GM12878 (cell line): Measurements from ENCODE around the gene PIK3R3. TPM values are rescaled to one million over a fixed set of nuclear protein-coding genes. Genes with fewer than 3 reads are reported as not detected.

ENCODE experiments used
- ATAC-seq: fragments of 200-7000 bp; cut with Tn5 transposase; 3 replicates; pipeline ENCODE4 v1.9.1; 2020; ENCODE audit warnings: mild to moderate bottlenecking, moderate library complexity
- BruUV-seq: library from RNA; stranded (reverse); fragments of 400-500 nt; replicated peaks from 2 replicates; lab custom pipeline; 2021; lab: Mats Ljungman, UMichigan
- CTCF ChIA-PET: fragments of 300-600 bp; sonication (Branson Sonifier 250); formaldehyde crosslinking; extraction: SDS; loops from one replicate; lab custom pipeline; 2021; ENCODE audit warnings: inconsistent platforms; lab: Yijun Ruan, JAX
- POLR2A ChIA-PET: fragments of 350-600 bp; formaldehyde crosslinking; extraction: SDS; loops from one replicate; lab custom pipeline; 2021; ENCODE audit warnings: inconsistent platforms; lab: Charles Lee
- RAD21 ChIA-PET: fragments of 300-600 bp; sonication (Branson Sonifier 250); formaldehyde crosslinking; loops from one replicate; lab custom pipeline; 2023; ENCODE audit warnings: antibody characterized with exemption; ENCODE audit not compliant: unreplicated experiment; lab: Charles Lee
- SMC1A ChIA-PET: fragments of 300-600 bp; sonication (Branson Sonifier 250); formaldehyde crosslinking; loops from one replicate; lab custom pipeline; 2023; ENCODE audit not compliant: unreplicated experiment, uncharacterized antibody; lab: Charles Lee
- DNase-seq: peaks from one replicate; pipeline ENCODE4 v3.0.0-alpha.2; 2011; ENCODE audit warnings: low read depth, low spot score
- FAIRE-seq: peaks from 3 replicates; lab custom pipeline; 2011; peaks lifted over from hg19 to GRCh38; lab: Jason Lieb, UNC
- H2AFZ ChIP-seq: 2 replicates; pipeline ENCODE4 v1.6.0; 2011; ENCODE audit warnings: low read depth, low read length, control low read depth; ENCODE audit not compliant: control insufficient read depth
- H3K27ac ChIP-seq: 2 replicates; pipeline ENCODE4 v1.5.1; 2011; ENCODE audit warnings: control low read depth; ENCODE audit not compliant: control insufficient read depth, insufficient read depth
- H3K27me3 ChIP-seq, 2 experiments: replicated peaks in 1 of 2; 2 replicates each; pipeline versions ENCODE4 v1.6.0 to v1.6.1; 2011; ENCODE audit warnings: low read length in 1 of 2; ENCODE audit not compliant: control insufficient read depth in 2 of 2, insufficient read depth in 2 of 2
- H3K36me3 ChIP-seq, 2 experiments: 2 replicates each; pipeline ENCODE4 v1.5.1; 2011; ENCODE audit warnings: low read length in 1 of 2; ENCODE audit not compliant: control insufficient read depth in 2 of 2, insufficient read depth in 2 of 2
- H3K4me1 ChIP-seq: 2 replicates; pipeline ENCODE4 v1.6.1; 2011; ENCODE audit warnings: mild to moderate bottlenecking, low read length, moderate library complexity, mixed read lengths; ENCODE audit not compliant: control insufficient read depth, insufficient read depth
- H3K4me2 ChIP-seq: 2 replicates; pipeline ENCODE4 v1.6.0; 2011; ENCODE audit warnings: control low read depth; ENCODE audit not compliant: control insufficient read depth, insufficient read depth
- H3K4me3 ChIP-seq: fragments of 200-600 bp; sonication (generic); 2 replicates; pipeline ENCODE4 v1.5.1; 2016
- H3K79me2 ChIP-seq: 2 replicates; pipeline ENCODE4 v1.6.0; 2011; ENCODE audit warnings: low read length; ENCODE audit not compliant: control insufficient read depth, insufficient read depth
- H3K9ac ChIP-seq: 2 replicates; pipeline ENCODE4 v1.8.0; 2011; ENCODE audit warnings: low read length, control low read depth, mixed read lengths; ENCODE audit not compliant: control insufficient read depth, insufficient read depth
- H3K9me3 ChIP-seq: replicated peaks from 3 replicates; pipeline ENCODE4 v1.5.1; 2011; ENCODE audit warnings: mild to moderate bottlenecking, low read length; ENCODE audit not compliant: control insufficient read depth, insufficient read depth
- H4K20me1 ChIP-seq: 2 replicates; pipeline ENCODE4 v1.6.0; 2011; ENCODE audit not compliant: control insufficient read depth, insufficient read depth
- CBX3 ChIP-seq: fragments of 200-600 bp; sonication (generic); IDR thresholded peaks from 2 replicates; pipeline ENCODE4 v1.6.1; 2016; ENCODE audit warnings: low read depth, borderline replicate concordance
- CBX5 ChIP-seq: sonication (generic); IDR thresholded peaks from 2 replicates; pipeline ENCODE4 v1.6.1; 2016; ENCODE audit warnings: low read depth, moderate library complexity, mild to moderate bottlenecking, inconsistent platforms
- JUND ChIP-seq: IDR thresholded peaks from 2 replicates; pipeline ENCODE4 v1.6.1; 2012; ENCODE audit warnings: low read depth, mild to moderate bottlenecking, low read length, improper control_type of control experiment, moderate library complexity
- MAX ChIP-seq: IDR thresholded peaks from 2 replicates; pipeline ENCODE4 v1.6.1; 2012; ENCODE audit warnings: low read depth, low read length, improper control_type of control experiment
- SIN3A ChIP-seq: IDR thresholded peaks from 2 replicates; pipeline ENCODE4 v1.6.1; 2012; ENCODE audit warnings: low read depth, low read length, improper control_type of control experiment
- SMARCA5 ChIP-seq: fragments of 450-650 bp; IDR thresholded peaks from 2 replicates; pipeline ENCODE4 v1.6.1; 2017; ENCODE audit warnings: mild to moderate bottlenecking
- ZBTB33 ChIP-seq: fragments of 450-650 bp; IDR thresholded peaks from 2 replicates; pipeline ENCODE4 v1.6.1; 2017; ENCODE audit warnings: mild to moderate bottlenecking
- WGBS: methylation state at CpG from one replicate; pipeline ENCODE4 v1.1.6; 2016; ENCODE audit warnings: low lambda C conversion rate; ENCODE audit not compliant: insufficient replicate concordance, insufficient coverage; ENCODE audit errors: missing lambda C conversion rate; 5-methylcytosine and 5-hydroxymethylcytosine counted together
- in situ Hi-C: fragments of 300-500 bp; cut with MboI; formaldehyde crosslinking; loops from 9 replicates; pipeline ENCODE4 v1.14.3; 2018; ENCODE audit warnings: mixed read lengths
- intact Hi-C: fragments of 100-400 bp; cut with micrococcal nuclease; formaldehyde crosslinking; loops from one replicate; pipeline ENCODE4 v1.14.2; 2022; ENCODE audit not compliant: unreplicated experiment
- polyA plus RNA-seq, 11 experiments: library from polyadenylated mRNA; depleted of rRNA in 4 of 11; unstranded in 6 of 11; stranded (reverse) in 5 of 11; fragments of >200 nt; fragmentation: Nextera tagmentation in 4 of 11; fragmentation: Illumina TruSeq in 1 of 11; extraction: Ambion mirVana in 4 of 11; extraction: Trizol in 1 of 11; gene quantifications; 1 replicate in 1 of 11; 2 replicates in 10 of 11; pipeline versions ENCODE4 v1.2.1 to v1.2.3, GENCODE V29; 2011 to 2016; ENCODE audit warnings: inconsistent platforms in 2 of 11, missing spikeins in 2 of 11, low read depth in 1 of 11
- total RNA-seq, 4 experiments: library from RNA; depleted of rRNA in 3 of 4; stranded (reverse); fragments of >200 nt in 3 of 4; fragmentation: Illumina TruSeq in 1 of 4; extraction: Trizol in 1 of 4; gene quantifications; 2 replicates each; pipeline versions ENCODE4 v1.2.1 to v1.2.3, GENCODE V29; 2013 to 2021

The PIK3R3 gene
- total and polyA plus RNA-seq, 10 of the 15 experiments (the other 5 are each of a cell fraction or from before 2014, with no cell fraction given) = 4.8 to 27.0 (median 19.8) TPM

- Histone ChIP-seq H3K4me3 (no peak overlapping the region), H3K9ac (no peak overlapping the region), H3K79me2 (no peaks in the 10 kb centered on the region), H3K4me2 (no peak overlapping the region), H3K27me3 (no peaks in the 10 kb centered on the region), H3K4me1 (no peaks in the 10 kb centered on the region), H4K20me1 (no peaks in the 10 kb centered on the region), H2AFZ (no peak overlapping the region), H3K36me3 (no peaks in the 10 kb centered on the region), H3K9me3 (no peaks in the 10 kb centered on the region; the same call in 2 of the 3 replicates), H3K27ac (no peak overlapping the region)
- ChIA-PET POLR2A (no interaction called here), SMC1A (interaction anchor here (1.5 to 1.9 kb wide), 3 partner anchors 10 to 18 kb away, joined by 5 to 7 read pairs (median 5); no protein-coding TSS in a partner anchor), CTCF (no interaction called here), RAD21 (no interaction called here)
- no peak for TF ChIP-seq SIN3A
- no peak for TF ChIP-seq JUND
- TF ChIP-seq SMARCA5 = no peak
- no peak for TF ChIP-seq MAX
- no peak for TF ChIP-seq ZBTB33
- TF ChIP-seq CBX5 = no peak
- no peak for TF ChIP-seq CBX3
- ATAC-seq (no peak), DNase-seq (no peak), FAIRE-seq (no peak)
- 29% methylated on average over 1 of the region's 1 CpG for WGBS
- in situ Hi-C loops (no loop called here), intact Hi-C loops (no loop called here)
- BruUV-seq = no TSS peak
These were observed 21.3 kb upstream of the PIK3R3 start for GRCh38 chr1:46153732-46154131.
